Astrocyte of the cerebellum (primary cell): ENCODE data around the gene ZBTB6.

ENCODE experiments used
- DNase-seq: peaks from one replicate; pipeline ENCODE4 v3.0.0-alpha.2; 2011; ENCODE audit warnings: low read depth
- H3K4me3 ChIP-seq: 2 replicates; pipeline ENCODE4 v1.5.1; 2011; ENCODE audit warnings: mild to moderate bottlenecking, low read depth, low read length, moderate library complexity
- in situ Hi-C: cut with HindIII; loops from 2 replicates; pipeline ENCODE4 v1.10.0; 2017; ENCODE audit warnings: low sequenced_read_pairs
- TF ChIP-seq, protein P1 (sequence below): IDR thresholded peaks from 2 replicates; pipeline ENCODE4 v1.5.1; 2012; ENCODE audit warnings: low read length, low read depth, moderate library complexity, mild to moderate bottlenecking; ENCODE audit errors: missing control alignments

The ZBTB6 gene

DNA sequence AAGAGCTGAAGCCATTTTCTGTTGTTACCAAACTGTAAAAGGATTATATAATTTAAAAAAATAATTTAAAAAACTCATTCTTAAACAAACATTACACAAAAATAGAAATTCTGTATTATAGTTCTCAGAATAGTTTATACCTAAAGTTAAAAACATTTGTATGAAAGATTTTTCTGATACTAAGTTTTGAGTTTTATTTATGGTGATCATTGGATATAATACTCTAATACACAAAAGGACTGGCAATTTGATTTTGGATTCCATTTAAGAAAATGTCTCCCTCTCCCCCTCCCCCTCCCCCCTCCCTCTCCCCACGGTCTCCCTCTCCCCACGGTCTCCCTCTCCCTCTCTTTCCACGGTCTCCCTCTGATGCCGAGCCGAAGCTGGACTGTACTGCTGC lies 47.0 kb downstream of the ZBTB6 start:
- TF ChIP-seq, protein P1, sequence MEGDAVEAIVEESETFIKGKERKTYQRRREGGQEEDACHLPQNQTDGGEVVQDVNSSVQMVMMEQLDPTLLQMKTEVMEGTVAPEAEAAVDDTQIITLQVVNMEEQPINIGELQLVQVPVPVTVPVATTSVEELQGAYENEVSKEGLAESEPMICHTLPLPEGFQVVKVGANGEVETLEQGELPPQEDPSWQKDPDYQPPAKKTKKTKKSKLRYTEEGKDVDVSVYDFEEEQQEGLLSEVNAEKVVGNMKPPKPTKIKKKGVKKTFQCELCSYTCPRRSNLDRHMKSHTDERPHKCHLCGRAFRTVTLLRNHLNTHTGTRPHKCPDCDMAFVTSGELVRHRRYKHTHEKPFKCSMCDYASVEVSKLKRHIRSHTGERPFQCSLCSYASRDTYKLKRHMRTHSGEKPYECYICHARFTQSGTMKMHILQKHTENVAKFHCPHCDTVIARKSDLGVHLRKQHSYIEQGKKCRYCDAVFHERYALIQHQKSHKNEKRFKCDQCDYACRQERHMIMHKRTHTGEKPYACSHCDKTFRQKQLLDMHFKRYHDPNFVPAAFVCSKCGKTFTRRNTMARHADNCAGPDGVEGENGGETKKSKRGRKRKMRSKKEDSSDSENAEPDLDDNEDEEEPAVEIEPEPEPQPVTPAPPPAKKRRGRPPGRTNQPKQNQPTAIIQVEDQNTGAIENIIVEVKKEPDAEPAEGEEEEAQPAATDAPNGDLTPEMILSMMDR: no peak

GRCh38 chr9:122865300-122865699 lies 47.8 kb downstream of the ZBTB6 start:
- in situ Hi-C loops: no loop called here
- no peak overlapping the region for H3K4me3 ChIP-seq
- no peak for DNase-seq
- TF ChIP-seq, protein P1: no peak

More for the DNA sequence above, 47.0 kb downstream of the ZBTB6 start:
- H3K4me3 ChIP-seq: no peak overlapping the region
- in situ Hi-C loops: no loop called here
- DNase-seq: no peak

GRCh38 chr9:122863407-122863806 lies 49.7 kb downstream of the ZBTB6 start:
- no peak overlapping the region for H3K4me3 ChIP-seq
- DNase-seq: no peak
- TF ChIP-seq, protein P1: no peak
- in situ Hi-C loops: no loop called here

GRCh38 chr9:122860319-122861142 lies 52.6 kb downstream of the ZBTB6 start:
- TF ChIP-seq, protein P1: no peak
- no peak for DNase-seq
- in situ Hi-C loops: no loop called here
- H3K4me3 ChIP-seq: no peak overlapping the region
